Mesenchymal stem cell (in vitro differentiated cells and primary cell): ENCODE data around the gene OR5K1.

Source experiments
- DNase-seq: peaks from one replicate; pipeline ENCODE4 v3.0.0-alpha.2; 2013
- H2AFZ ChIP-seq: one replicate; pipeline ENCODE4 v1.6.1; 2013; ENCODE audit warnings: low read depth, mild to moderate bottlenecking, control low read depth, inconsistent platforms, low read length, moderate library complexity
- H2AK5ac ChIP-seq: 2 replicates; pipeline ENCODE4 v1.6.1; 2013; ENCODE audit warnings: low read length, moderate library complexity, mild to moderate bottlenecking, inconsistent platforms; ENCODE audit not compliant: severe bottlenecking
- H2BK120ac ChIP-seq: one replicate; pipeline ENCODE4 v1.6.1; 2013; ENCODE audit warnings: low read depth, mild to moderate bottlenecking, inconsistent platforms, low read length, moderate library complexity
- H2BK12ac ChIP-seq, 2 experiments: one replicate each; pipeline ENCODE4 v1.6.1; 2013; ENCODE audit warnings: inconsistent platforms in 2 of 2, low read length in 2 of 2, mild to moderate bottlenecking in 2 of 2, moderate library complexity in 2 of 2, control low read depth in 1 of 2
- H2BK15ac ChIP-seq: one replicate; pipeline ENCODE4 v1.6.1; 2013; ENCODE audit warnings: mild to moderate bottlenecking, low read depth, inconsistent platforms; ENCODE audit not compliant: poor library complexity, severe bottlenecking
- H2BK5ac ChIP-seq: 2 replicates; pipeline ENCODE4 v1.6.1; 2013; ENCODE audit warnings: low read depth, mild to moderate bottlenecking, low read length, control low read depth, inconsistent platforms; ENCODE audit not compliant: poor library complexity, severe bottlenecking
- H3K14ac ChIP-seq, 2 experiments: one replicate each; pipeline ENCODE4 v1.6.1; 2013; ENCODE audit warnings: inconsistent platforms in 2 of 2, low read length in 2 of 2, control low read depth in 1 of 2, mild to moderate bottlenecking in 1 of 2, moderate library complexity in 1 of 2
- H3K18ac ChIP-seq, 2 experiments: one replicate each; pipeline ENCODE4 v1.6.1; 2013; ENCODE audit warnings: inconsistent platforms in 2 of 2, low read length in 2 of 2, control low read depth in 1 of 2, low read depth in 1 of 2, mild to moderate bottlenecking in 1 of 2
- H3K23ac ChIP-seq, 2 experiments: one replicate each; pipeline ENCODE4 v1.6.1; 2013; ENCODE audit warnings: inconsistent platforms in 2 of 2, low read length in 2 of 2, mild to moderate bottlenecking in 2 of 2, moderate library complexity in 2 of 2, control low read depth in 1 of 2
- H3K27ac ChIP-seq: 2 replicates; pipeline ENCODE4 v1.5.1; 2013; ENCODE audit warnings: mild to moderate bottlenecking, moderate library complexity, low read length, control low read depth, inconsistent platforms; ENCODE audit not compliant: poor library complexity, severe bottlenecking
- H3K27me3 ChIP-seq, 2 experiments: 2 replicates each; pipeline versions ENCODE4 v1.6.1 to v1.7.0; 2013; ENCODE audit warnings: low read length in 2 of 2, mild to moderate bottlenecking in 2 of 2, moderate library complexity in 2 of 2, control low read depth in 1 of 2, inconsistent platforms in 1 of 2; ENCODE audit not compliant: control insufficient read depth in 1 of 2, insufficient read depth in 1 of 2
- H3K36me3 ChIP-seq, 2 experiments: 2 replicates each; pipeline versions ENCODE4 v1.6.1 to v1.7.0; 2013; ENCODE audit warnings: low read length in 2 of 2, control low read depth in 1 of 2, inconsistent platforms in 1 of 2, low read depth in 1 of 2, mild to moderate bottlenecking in 1 of 2; ENCODE audit not compliant: insufficient read depth in 2 of 2, control insufficient read depth in 1 of 2
- H3K4ac ChIP-seq, 2 experiments: one replicate each; pipeline ENCODE4 v1.6.1; 2013; ENCODE audit warnings: inconsistent platforms in 2 of 2, low read length in 2 of 2, mild to moderate bottlenecking in 2 of 2, moderate library complexity in 2 of 2, control low read depth in 1 of 2, low read depth in 1 of 2
- H3K4me1 ChIP-seq: 2 replicates; pipeline ENCODE4 v1.6.1; 2013; ENCODE audit warnings: low read depth, low read length, control low read depth; ENCODE audit not compliant: control insufficient read depth, insufficient read depth
- H3K4me2 ChIP-seq: 2 replicates; pipeline ENCODE4 v1.6.1; 2013; ENCODE audit warnings: low read length, mild to moderate bottlenecking, inconsistent platforms; ENCODE audit not compliant: poor library complexity, severe bottlenecking
- H3K4me3 ChIP-seq, 2 experiments: 2 replicates each; pipeline versions ENCODE4 v1.5.1 to v1.7.0; 2013; ENCODE audit warnings: low read length in 2 of 2, mild to moderate bottlenecking in 2 of 2, control low read depth in 1 of 2, low read depth in 1 of 2; ENCODE audit not compliant: insufficient read depth in 1 of 2
- H3K79me1 ChIP-seq: replicated peaks from 2 replicates; pipeline ENCODE4 v1.6.1; 2013; ENCODE audit warnings: mild to moderate bottlenecking, control low read depth, low read length, inconsistent platforms; ENCODE audit not compliant: poor library complexity, severe bottlenecking
- H3K9ac ChIP-seq: 2 replicates; pipeline ENCODE4 v1.7.0; 2013; ENCODE audit warnings: mild to moderate bottlenecking, low read length, moderate library complexity
- H3K9me3 ChIP-seq: 2 replicates; pipeline ENCODE4 v1.7.0; 2013; ENCODE audit warnings: mild to moderate bottlenecking, low read length; ENCODE audit not compliant: control insufficient read depth
- H4K8ac ChIP-seq: one replicate; pipeline ENCODE4 v1.6.1; 2013; ENCODE audit warnings: inconsistent platforms, mild to moderate bottlenecking, low read length, moderate library complexity
- H4K91ac ChIP-seq: one replicate; pipeline ENCODE4 v1.6.1; 2013; ENCODE audit warnings: mild to moderate bottlenecking, low read length, inconsistent platforms
- WGBS: methylation state at CpG from one replicate; pipeline ENCODE4 v1.1.7; 2013; ENCODE audit warnings: mixed read lengths; 5-methylcytosine and 5-hydroxymethylcytosine counted together

Gene OR5K1

GRCh38 chr3:98440283-98440682 lies 22.7 kb upstream of the OR5K1 start:
- Histone ChIP-seq H3K4me3 (no peak overlapping the region), H3K9ac (no peak overlapping the region), H3K79me1 (no peaks in the 10 kb centered on the region), H4K8ac (no peak overlapping the region), H3K9me3 (peaks cover 2% of the 10 kb centered on the region), H3K23ac (no peak overlapping the region), H2AK5ac (no peak overlapping the region), H3K4ac (no peak overlapping the region), H2BK120ac (no peak overlapping the region), H2BK5ac (no peak overlapping the region), H2BK15ac (no peak overlapping the region), H2AFZ (no peak overlapping the region), H3K36me3 (no peaks in the 10 kb centered on the region), H3K27me3 (peaks cover 0 to 9% of the 10 kb centered on the region in 2 experiments), H3K27ac (no peak overlapping the region), H3K4me1 (no peaks in the 10 kb centered on the region), H3K14ac (no peak overlapping the region), H2BK12ac (no peak overlapping the region), H4K91ac (no peak overlapping the region), H3K18ac (no peak overlapping the region), H3K4me2 (no peak overlapping the region)
- no peak for DNase-seq

- H3K14ac ChIP-seq, result no peak overlapping the region
- no peak overlapping the region for H2AFZ ChIP-seq
- no peak overlapping the region for H2BK5ac ChIP-seq
- DNase-seq, result no peak
- no peak overlapping the region for H3K23ac ChIP-seq
- no peaks in the 10 kb centered on the region for H3K27me3 ChIP-seq
- H2BK15ac ChIP-seq, result no peak overlapping the region
- H4K8ac ChIP-seq, result no peak overlapping the region
- H3K4me1 ChIP-seq, result no peaks in the 10 kb centered on the region
- H3K79me1 ChIP-seq, result no peaks in the 10 kb centered on the region
- H3K36me3 ChIP-seq, result no peaks in the 10 kb centered on the region
- no peak overlapping the region for H2BK12ac ChIP-seq
- no peak overlapping the region for H3K9ac ChIP-seq
- 88% methylated on average over 4 of the region's 5 CpGs for WGBS
- H4K91ac ChIP-seq, result no peak overlapping the region
- no peak overlapping the region for H3K18ac ChIP-seq
- H2BK120ac ChIP-seq, result no peak overlapping the region
- peaks cover 2% of the 10 kb centered on the region for H3K9me3 ChIP-seq
- H3K4ac ChIP-seq, result no peak overlapping the region
- H3K27ac ChIP-seq, result no peak overlapping the region
- no peak overlapping the region for H3K4me2 ChIP-seq
- no peak overlapping the region for H3K4me3 ChIP-seq
- no peak overlapping the region for H2AK5ac ChIP-seq
These were observed 17.0 kb upstream of the OR5K1 start for GRCh38 chr3:98445949-98446406.

GRCh38 chr3:98449606-98450193 lies 13.3 kb upstream of the OR5K1 start:
- Histone ChIP-seq H2AK5ac (no peak overlapping the region), H3K4me3 (no peak overlapping the region), H4K91ac (no peak overlapping the region), H2BK15ac (no peak overlapping the region), H3K4me2 (no peak overlapping the region), H3K9ac (no peak overlapping the region), H3K27ac (no peak overlapping the region), H2BK120ac (no peak overlapping the region), H4K8ac (no peak overlapping the region), H3K9me3 (no peaks in the 10 kb centered on the region), H3K4ac (no peak overlapping the region), H3K36me3 (no peaks in the 10 kb centered on the region), H3K79me1 (no peaks in the 10 kb centered on the region), H2BK12ac (no peak overlapping the region), H3K18ac (no peak overlapping the region), H2BK5ac (no peak overlapping the region), H2AFZ (no peak overlapping the region), H3K23ac (no peak overlapping the region), H3K27me3 (no peaks in the 10 kb centered on the region), H3K4me1 (no peaks in the 10 kb centered on the region), H3K14ac (no peak overlapping the region)
- 91% methylated on average over 6 of the region's 7 CpGs for WGBS
- no peak for DNase-seq

GRCh38 chr3:98450372-98450771 lies 12.6 kb upstream of the OR5K1 start:
- Histone ChIP-seq H3K79me1 (no peaks in the 10 kb centered on the region), H3K9me3 (no peaks in the 10 kb centered on the region), H4K8ac (no peak overlapping the region), H2BK12ac (no peak overlapping the region), H3K4me2 (no peak overlapping the region), H3K27me3 (no peaks in the 10 kb centered on the region), H2BK15ac (no peak overlapping the region), H3K4me1 (no peaks in the 10 kb centered on the region), H3K23ac (no peak overlapping the region), H3K18ac (no peak overlapping the region), H3K14ac (no peak overlapping the region), H3K27ac (no peak overlapping the region), H4K91ac (no peak overlapping the region), H3K4ac (no peak overlapping the region), H2AK5ac (no peak overlapping the region), H3K36me3 (no peaks in the 10 kb centered on the region), H3K9ac (no peak overlapping the region), H2BK120ac (no peak overlapping the region), H3K4me3 (no peak overlapping the region), H2BK5ac (no peak overlapping the region), H2AFZ (no peak overlapping the region)
- DNase-seq, result no peak
- 97% methylated on average over 4 of the region's 4 CpGs for WGBS
